Fibroblast of skin of right biceps (primary cell): ENCODE measurements around the gene PSORS1C2.
"Not testable (repeated sequence)": the region's sequence is repeated elsewhere in the genome, so short reads cannot be mapped to it uniquely, and the experiment has no call there.

ENCODE experiments used
- DNase-seq: peaks from one replicate; pipeline ENCODE4 v3.0.0-alpha.2; 2013

PSORS1C2 gene

DNA sequence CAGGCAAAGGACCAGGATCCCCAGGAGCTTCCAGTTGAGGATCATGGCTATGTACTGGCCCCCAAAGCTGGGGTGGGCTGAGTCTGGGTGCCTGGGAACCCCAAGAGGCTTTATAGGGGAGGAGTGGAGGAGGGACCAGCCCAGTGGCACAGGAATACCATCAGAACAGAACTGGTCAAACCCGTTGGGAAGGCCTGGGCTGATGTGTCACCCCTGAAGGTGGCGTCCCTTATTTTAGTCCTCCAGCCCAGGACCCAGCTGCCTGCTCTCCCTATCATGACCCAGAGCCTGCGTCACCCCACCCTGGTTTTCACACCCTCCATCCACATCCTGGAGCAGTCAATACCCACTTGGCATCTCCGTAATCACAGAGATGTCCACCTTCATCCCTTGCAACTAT, at the start of gene PSORS1C2:
Gene PSORS1C2, minus strand, starts transcription at position 85 of the 400 bp plus-strand sequence. Its CDS starts 40 bp downstream, at position 45.
- no peak for DNase-seq

- no peak for DNase-seq
Observed at GRCh38 chr6:31187780-31188194, 48.9 kb upstream of the PSORS1C2 start.

- DNase-seq: no peak
Observed at GRCh38 chr6:31186052-31186734, 47.3 kb upstream of the PSORS1C2 start.

- DNase-seq: not testable (repeated sequence)
Observed at GRCh38 chr6:31185695-31186051, 46.8 kb upstream of the PSORS1C2 start.

- not testable (repeated sequence) for DNase-seq
Observed at GRCh38 chr6:31183859-31184258, 45.0 kb upstream of the PSORS1C2 start.

GRCh38 chr6:31183287-31183686, 44.4 kb upstream of the PSORS1C2 start:
- not testable (repeated sequence) for DNase-seq

- DNase-seq: peak; percentile 81
Observed at GRCh38 chr6:31180500-31180899, 41.6 kb upstream of the PSORS1C2 start.

DNA sequence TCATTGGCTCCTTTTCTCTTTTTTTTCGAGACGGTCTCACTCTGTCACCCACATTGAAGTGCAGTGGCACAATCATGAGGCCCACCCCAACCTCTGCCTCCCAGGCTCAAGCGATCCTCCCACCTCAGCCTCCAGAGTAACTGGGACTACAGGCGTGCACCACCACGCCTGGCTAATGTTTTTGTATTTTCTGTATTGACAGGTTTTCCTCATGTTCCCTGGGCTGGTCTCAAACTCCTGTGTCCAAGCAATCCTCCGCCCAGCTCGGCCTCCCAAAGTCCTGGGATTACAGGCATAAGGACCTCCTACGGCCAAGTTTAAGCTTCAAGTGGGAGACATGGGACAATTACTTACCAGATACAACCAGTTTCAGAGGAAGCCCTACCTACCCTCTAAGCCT, 41.0 kb upstream of the PSORS1C2 start:
- no peak for DNase-seq

GRCh38 chr6:31179042-31179386, 40.1 kb upstream of the PSORS1C2 start:
- no peak for DNase-seq

DNA sequence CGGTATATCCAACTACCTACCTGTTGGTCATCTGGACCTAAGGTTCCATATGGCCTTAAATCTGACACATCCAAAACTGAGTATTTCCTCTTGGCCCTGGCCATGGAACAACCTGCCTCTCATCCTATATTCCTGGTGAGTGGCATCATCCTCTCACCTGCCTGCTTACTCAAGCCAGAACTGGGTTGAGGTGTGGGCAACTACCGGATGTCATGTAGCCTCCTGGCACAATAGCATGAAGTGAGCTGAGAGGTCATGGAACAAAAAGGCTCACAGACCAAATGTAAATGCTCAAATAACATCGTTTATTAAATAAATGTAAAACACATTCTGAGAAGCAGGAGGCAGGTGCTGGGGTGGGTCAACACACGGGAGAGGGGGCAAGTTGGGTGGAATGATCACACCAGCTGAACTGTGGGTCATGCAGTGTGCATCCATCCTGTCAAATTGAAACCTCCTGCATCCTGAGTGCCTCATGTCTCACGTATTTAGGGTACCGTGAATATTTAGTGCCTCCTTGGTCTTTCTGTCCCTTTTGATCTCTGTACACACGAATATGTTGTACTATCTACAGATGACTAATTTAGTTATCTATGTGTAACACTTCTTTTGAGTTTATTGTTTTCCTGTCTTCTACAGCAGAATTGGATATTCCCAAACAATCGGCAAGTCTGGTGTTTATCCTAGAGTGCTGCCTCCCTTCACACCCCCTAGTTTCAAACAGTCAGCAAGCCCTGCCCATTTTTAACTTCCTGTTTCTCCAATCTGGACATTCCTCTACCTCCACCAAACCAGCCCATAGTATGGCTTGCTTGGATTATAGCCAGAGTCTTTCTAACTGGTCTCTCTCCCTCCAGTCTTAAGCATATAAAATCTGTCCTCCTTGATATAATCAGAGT, 39.5 kb upstream of the PSORS1C2 start:
- peak; percentile 19 for DNase-seq

GRCh38 chr6:31175971-31176370, 37.1 kb upstream of the PSORS1C2 start:
- peak; percentile 89 for DNase-seq

- no peak for DNase-seq
Observed at GRCh38 chr6:31174378-31174777, 35.5 kb upstream of the PSORS1C2 start.

- DNase-seq: no peak
Observed at GRCh38 chr6:31173406-31173805, 34.5 kb upstream of the PSORS1C2 start.

DNA sequence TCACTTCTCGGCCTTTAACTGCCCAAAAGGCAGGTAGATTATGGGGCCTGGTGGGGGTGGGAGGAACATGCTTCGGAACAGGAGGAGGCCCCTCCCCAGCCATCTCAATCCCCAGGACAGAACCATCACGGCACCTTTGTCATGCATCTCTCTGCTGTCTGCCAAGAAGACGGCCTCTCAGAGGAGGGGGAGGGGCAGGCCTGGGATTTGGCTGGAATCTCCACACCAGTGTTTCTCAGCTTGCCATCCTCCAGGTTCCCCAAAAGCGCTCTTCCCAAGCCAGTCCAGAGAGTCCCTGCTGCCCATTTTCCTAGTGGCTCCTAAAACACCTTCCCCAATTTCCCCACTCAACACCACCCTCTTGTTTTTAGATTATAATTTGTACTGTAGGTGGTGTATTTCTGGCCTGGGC, 34.1 kb upstream of the PSORS1C2 start:
- DNase-seq: no peak

- no peak for DNase-seq
Observed at GRCh38 chr6:31171931-31172905, 33.4 kb upstream of the PSORS1C2 start.

- DNase-seq: no peak
Observed at GRCh38 chr6:31170987-31171671, 32.3 kb upstream of the PSORS1C2 start.

DNA sequence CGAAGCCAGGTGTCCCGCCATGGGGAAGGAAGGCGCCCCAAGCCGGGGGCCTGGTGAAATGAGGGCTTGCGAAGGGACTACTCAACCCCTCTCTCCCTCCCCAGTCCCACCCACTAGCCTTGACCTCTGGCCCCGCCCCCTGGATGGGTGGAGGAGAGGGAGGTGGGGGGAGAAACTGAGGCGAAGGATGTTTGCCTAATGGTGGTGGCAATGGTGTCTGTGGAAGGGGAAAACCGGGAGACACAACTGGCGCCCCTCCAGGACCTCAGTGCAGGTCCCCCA, 31.7 kb upstream of the PSORS1C2 start, which contains the start of gene POU5F1:
Gene POU5F1, minus strand, starts transcription at position 83 of the 282 bp plus-strand sequence. Its CDS starts 62 bp downstream, at position 21.
- DNase-seq: no peak

GRCh38 chr6:31169858-31170599, 31.2 kb upstream of the PSORS1C2 start:
- not testable (repeated sequence) for DNase-seq

GRCh38 chr6:31169123-31169857, 30.4 kb upstream of the PSORS1C2 start:
- DNase-seq: no peak

- DNase-seq: no peak
Observed at GRCh38 chr6:31168606-31169005, 29.7 kb upstream of the PSORS1C2 start.

DNA sequence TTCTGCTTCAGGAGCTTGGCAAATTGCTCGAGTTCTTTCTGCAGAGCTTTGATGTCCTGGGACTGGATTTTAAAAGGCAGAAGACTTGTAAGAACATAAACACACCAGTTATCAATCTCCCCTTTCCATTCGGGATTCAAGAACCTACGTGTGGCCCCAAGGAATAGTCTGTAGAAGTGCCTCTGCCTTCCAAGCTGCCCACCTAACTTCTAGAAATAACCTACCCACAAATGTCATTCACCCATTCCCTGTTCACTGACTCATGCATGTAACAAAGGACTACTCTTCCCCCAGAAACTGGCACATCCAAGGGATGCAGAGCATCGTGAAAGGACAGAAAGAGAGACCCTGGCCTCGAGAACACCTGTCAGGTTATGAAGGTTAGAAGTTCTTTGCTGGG, 27.1 kb upstream of the PSORS1C2 start:
- no peak for DNase-seq
